ENCODE results near the gene GRAMD1B.

Gene GRAMD1B

DNA sequence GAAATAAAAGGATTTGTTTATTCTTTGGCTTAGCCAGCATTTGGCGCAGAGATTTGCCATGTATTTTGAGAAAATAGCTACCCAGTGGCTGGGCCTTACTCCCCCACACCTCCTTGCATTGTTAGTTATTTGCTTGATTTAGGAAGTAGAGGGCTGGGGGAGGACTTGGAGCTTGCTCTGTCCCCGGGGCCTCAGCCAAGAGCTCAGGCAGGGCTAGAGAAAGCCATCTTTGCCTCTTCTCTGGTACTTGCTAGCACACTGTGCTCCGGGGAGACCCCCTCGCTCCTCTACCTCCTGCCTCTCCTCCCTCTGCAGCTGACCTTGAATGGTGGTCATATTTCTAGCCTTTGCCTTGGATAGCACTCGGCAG is 131.3 kb downstream of the GRAMD1B start:
- FAIRE-seq (no peak), DNase-seq (ENCODE audit: insufficient read length, low spot score) (no peak)
- TF ChIP-seq, protein P1, sequence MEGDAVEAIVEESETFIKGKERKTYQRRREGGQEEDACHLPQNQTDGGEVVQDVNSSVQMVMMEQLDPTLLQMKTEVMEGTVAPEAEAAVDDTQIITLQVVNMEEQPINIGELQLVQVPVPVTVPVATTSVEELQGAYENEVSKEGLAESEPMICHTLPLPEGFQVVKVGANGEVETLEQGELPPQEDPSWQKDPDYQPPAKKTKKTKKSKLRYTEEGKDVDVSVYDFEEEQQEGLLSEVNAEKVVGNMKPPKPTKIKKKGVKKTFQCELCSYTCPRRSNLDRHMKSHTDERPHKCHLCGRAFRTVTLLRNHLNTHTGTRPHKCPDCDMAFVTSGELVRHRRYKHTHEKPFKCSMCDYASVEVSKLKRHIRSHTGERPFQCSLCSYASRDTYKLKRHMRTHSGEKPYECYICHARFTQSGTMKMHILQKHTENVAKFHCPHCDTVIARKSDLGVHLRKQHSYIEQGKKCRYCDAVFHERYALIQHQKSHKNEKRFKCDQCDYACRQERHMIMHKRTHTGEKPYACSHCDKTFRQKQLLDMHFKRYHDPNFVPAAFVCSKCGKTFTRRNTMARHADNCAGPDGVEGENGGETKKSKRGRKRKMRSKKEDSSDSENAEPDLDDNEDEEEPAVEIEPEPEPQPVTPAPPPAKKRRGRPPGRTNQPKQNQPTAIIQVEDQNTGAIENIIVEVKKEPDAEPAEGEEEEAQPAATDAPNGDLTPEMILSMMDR (IDR thresholded peaks at IDR 0.05; ENCODE audit: insufficient read depth, missing control alignments) = no peak

DNA sequence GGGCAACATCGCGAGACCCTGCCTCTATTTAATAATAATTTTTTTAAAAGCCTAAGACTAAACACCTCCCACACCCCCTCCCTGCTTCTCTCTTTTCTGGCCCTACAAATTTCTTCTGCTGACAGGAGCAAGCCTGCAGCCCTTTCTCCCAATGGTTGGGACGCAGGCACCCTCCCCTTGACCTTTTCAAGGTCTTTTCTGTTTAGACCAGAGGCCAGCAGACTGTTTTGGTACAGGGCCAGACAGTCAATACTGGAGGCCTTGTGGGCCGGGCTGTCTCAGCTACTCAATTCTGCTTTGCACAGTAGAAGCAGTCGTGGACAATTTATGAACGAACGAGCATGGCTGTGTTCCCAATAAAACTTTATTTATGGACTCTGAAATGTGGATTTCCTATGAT is 132.1 kb downstream of the GRAMD1B start:
- TF ChIP-seq, protein P1 (IDR thresholded peaks at IDR 0.05; ENCODE audit: insufficient read depth, missing control alignments) = no peak
- no peak for FAIRE-seq
- DNase-seq (ENCODE audit: insufficient read length, low spot score) = no peak

DNA sequence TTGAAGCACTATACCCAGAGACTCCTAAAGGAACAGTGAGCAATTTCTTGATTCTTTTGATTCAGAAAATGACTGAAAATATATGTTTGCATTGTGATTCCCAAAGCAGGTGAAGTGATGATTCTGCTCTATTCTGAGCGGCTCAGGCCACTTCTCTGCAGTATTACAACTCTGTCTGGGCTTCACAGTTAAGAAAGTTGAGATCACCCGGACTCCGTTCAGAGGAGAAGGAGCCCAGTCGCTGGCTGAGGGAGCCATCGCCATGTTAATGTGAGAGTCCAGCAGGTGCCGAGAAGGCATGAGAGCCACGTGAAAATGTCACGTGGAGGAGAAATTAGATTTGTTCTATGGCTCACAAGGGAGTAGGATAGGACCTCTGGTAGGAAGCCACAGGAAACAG is 132.8 kb downstream of the GRAMD1B start:
- TF ChIP-seq, protein P1 (IDR thresholded peaks at IDR 0.05; ENCODE audit: insufficient read depth, missing control alignments) = no peak
- FAIRE-seq (no peak), DNase-seq (ENCODE audit: insufficient read length, low spot score) (no peak)

DNA sequence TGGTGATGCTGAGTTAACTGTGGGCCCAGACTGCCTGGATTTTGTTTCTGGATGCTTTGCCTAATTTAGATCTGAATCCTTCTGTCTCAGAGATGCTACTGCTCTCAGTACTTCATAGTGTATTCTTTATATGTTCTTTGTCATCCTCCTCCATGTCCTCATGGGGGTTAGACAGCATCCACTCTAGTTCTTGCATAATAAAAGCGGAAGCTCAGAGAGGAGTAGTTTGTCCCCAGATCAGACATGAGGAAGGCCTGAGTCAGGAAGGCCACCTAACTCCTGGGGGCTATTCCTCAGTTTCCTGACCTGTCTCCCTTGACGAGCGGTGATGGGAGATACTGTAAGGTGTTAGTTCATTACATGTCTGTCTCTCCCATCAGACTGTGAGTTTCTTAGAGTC is 134.2 kb downstream of the GRAMD1B start:
- FAIRE-seq (no peak), DNase-seq (ENCODE audit: insufficient read length, low spot score) (no peak)
- TF ChIP-seq, protein P1 (IDR thresholded peaks at IDR 0.05; ENCODE audit: insufficient read depth, missing control alignments) = no peak

DNA sequence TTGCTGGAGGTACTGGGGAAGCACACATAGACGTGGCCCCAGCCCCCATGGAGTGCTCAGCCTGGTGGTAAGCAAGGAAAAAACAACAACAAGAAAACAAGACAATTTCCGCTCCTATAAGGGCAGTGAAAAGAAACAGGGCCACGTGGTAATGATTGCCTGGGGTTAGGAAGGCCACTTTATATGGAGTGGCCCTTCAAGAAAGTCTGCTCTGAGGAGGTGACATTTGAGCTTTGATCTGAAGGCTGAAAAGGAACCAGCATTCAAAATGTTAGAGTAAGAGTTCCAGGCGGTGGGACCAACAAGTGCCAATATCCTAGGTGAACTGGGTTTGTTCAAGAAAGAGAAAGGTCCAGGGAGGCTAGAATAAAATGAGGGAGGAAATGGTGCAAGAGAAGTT is 136.8 kb downstream of the GRAMD1B start:
- TF ChIP-seq, protein P1 (IDR thresholded peaks at IDR 0.05; ENCODE audit: insufficient read depth, missing control alignments) = no peak
- no peak for DNase-seq (ENCODE audit: insufficient read length, low spot score)
- no peak for FAIRE-seq

DNA sequence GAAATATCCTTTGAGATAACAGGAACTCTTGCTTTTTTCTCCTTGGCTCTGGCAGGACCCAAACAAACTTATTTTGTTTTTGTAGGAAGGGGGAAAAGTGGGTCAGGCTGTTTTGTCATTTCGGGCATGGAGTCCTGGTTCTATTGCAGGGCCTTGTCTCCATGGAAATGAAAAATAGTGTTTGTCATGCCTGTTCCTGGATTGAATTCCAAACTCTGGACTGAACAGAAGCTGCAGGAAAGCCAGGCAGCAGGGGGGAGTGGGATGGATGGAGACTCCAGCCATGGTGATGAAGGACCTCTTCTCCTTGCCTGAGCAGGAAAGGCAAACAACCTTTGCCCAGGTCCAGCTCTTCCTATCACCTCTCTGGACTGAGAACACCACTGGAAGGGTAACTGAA is 137.4 kb downstream of the GRAMD1B start:
- DNase-seq (ENCODE audit: insufficient read length, low spot score) = no peak
- no peak for FAIRE-seq
- TF ChIP-seq, protein P1 (IDR thresholded peaks at IDR 0.05; ENCODE audit: insufficient read depth, missing control alignments) = no peak

DNA sequence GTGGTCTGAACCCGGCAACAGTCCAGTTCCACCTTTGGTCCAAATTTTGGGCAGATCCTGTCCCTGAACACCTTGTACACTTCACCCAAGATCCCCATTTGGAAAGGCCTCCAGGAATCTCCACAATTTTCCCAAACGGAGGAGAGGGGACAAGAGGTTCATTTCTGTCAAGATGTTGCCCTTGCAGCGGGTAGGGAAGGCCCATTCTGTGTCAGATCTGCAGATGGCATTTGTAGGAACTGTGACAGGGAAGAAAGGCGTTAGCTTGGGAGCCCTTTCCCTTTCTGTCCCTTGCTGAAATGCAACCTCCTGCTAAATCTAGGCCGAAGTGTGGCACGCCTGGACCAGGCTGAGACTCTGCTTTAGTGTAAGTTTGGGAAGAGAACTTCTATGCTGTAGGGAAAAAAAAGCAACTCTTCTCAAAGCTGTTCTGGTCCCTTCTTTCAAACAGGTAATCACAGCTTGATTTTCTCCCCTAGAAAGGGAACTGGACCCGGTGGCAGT is 138.3 kb downstream of the GRAMD1B start:
- DNase-seq (ENCODE audit: insufficient read length, low spot score) = no peak
- FAIRE-seq = no peak
- TF ChIP-seq, protein P1 (IDR thresholded peaks at IDR 0.05; ENCODE audit: insufficient read depth, missing control alignments) = no peak

All from D721Med (cell line).